HL-60/S4 treated with phorbol 12-myristate 13-acetate at 8.2 ng/mL for 4 days and 3 days (cell line): ENCODE data around the gene ATXN7L2.

Source experiments
- in situ Hi-C: fragments of 300-500 bp; cut with MboI; formaldehyde crosslinking; loops from 2 replicates; pipeline ENCODE4 v1.15.0; 2022; ENCODE audit warnings: low sequenced_read_pairs

ATXN7L2 gene

DNA sequence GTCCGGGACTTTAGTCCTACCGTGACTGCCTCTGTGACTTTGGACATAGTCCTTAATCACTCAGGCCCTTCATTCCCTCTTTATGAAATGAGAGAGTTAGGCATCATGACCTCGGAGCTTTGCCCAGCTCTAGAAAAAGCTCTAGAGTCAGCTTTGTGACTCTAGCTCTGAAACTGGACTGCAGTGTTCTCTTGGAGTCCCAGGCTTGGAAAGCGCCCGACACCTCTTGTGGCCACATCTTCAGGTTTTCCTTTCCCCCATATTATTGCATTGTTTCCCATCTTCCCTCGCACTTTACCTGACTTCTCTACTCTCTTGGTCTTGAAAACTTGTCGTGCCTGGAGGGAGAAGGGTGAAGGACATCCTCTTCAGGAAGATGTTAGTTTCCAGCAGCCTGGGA is 38.3 kb downstream of the ATXN7L2 start:
- in situ Hi-C loops = no loop called here

DNA sequence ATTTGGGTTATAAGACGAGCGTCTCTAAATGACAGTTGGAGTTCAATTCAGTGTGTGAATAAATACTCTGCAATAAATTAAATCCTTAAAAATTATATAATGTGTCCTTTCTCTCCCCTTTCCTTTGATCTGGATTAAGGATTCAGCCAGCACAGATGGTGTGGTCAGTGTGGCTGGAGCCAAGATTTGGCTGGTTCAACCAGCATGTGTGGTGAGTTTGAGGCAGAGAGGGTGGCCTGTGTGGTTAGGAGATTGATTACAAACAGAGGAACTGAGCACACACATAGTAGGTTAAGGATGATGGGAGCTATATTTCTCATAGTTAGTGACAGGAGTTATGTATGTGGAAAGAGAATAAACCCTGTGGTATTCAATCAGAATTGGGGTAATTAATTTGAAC is 40.0 kb downstream of the ATXN7L2 start:
- in situ Hi-C loops = no loop called here

- in situ Hi-C loops = loop anchor here (25.0 kb wide), 1 partner anchor 460 kb away; the partner anchor contains the start of gene AHCYL1
Observed at GRCh38 chr1:109527098-109527811, 43.5 kb downstream of the ATXN7L2 start.

DNA sequence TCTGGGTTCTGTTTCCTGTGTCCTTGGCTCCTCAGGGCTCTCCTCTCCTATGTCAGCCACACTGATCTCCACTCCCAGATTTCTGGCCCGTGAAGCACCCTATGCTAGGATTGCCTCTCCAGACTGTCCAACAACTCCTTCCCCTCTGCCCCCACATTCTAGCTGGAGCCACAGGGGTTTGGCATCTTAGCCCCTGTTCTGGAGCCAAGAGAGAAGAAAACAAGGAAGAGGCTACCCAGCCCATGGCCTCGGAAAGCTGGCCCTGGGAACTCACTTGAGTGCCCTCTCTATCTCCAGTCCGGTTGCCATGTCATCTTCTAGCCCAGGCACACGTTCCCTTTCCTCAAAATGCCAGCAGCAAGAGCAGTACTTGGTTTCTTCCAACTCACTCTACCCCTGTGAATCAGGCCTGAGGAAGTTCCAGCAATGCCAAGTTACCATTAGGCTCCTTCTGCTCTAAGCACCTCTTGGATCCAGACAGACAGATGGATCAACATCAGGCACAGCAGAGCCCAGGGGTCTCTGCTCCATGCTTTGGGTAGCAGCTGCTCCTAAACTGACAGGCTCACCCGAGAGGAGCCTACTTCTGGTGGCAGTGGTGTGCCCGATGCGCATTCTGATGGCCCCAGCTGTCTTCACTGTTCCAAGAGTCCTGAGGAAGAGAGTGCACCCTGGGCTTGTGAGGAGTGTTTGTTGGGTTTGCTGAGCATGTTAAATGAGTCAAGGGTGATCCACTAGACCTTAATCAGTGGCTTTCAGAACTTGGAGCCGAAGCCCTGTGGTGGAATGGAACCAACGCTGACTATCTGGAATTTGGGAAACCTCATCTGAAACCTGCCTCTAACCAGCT is 44.4 kb downstream of the ATXN7L2 start:
- in situ Hi-C loops = loop anchor here (25.0 kb wide), 1 partner anchor 459 kb away; the partner anchor contains the start of gene AHCYL1

GRCh38 chr1:109528712-109529111 is 45.0 kb downstream of the ATXN7L2 start:
- in situ Hi-C loops = loop anchor here (25.0 kb wide), 1 partner anchor 459 kb away; the partner anchor contains the start of gene AHCYL1

- in situ Hi-C loops = loop anchor here (10.0 to 25.0 kb wide), 2 partner anchors 265 to 457 kb away; partner anchors contain the start of gene AHCYL1
Observed at GRCh38 chr1:109529881-109530456, 46.3 kb downstream of the ATXN7L2 start.

- in situ Hi-C loops = loop anchor here (10.0 to 25.0 kb wide), 2 partner anchors 266 to 457 kb away; partner anchors contain the start of gene AHCYL1
Observed at GRCh38 chr1:109530457-109531087, 46.9 kb downstream of the ATXN7L2 start.

DNA sequence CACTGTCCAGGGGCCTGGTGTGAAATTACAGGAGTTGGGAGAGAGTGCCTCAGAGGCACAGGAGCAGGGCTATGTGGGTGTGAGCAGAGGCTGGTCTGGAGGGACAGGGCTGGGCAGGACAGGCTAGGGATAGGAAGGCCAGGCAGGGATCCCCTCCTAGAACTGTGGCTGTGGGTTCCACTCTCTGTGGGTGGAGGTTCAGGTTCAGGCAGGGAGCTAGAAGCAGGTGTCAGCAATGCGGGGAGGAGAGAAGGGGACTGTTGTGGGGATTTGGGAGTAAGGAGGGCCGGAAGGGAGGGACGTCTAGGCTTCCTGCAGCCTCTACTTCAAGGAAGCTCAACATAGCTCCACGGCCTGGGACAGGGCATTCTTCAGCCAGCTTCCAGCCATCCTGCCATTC is 47.7 kb downstream of the ATXN7L2 start:
- in situ Hi-C loops = loop anchor here (10.0 to 25.0 kb wide), 2 partner anchors 267 to 456 kb away; partner anchors contain the start of gene AHCYL1

- in situ Hi-C loops = loop anchor here (10.0 to 25.0 kb wide), 2 partner anchors 267 to 455 kb away; partner anchors contain the start of gene AHCYL1
Observed at GRCh38 chr1:109531826-109532364, 48.2 kb downstream of the ATXN7L2 start.

DNA sequence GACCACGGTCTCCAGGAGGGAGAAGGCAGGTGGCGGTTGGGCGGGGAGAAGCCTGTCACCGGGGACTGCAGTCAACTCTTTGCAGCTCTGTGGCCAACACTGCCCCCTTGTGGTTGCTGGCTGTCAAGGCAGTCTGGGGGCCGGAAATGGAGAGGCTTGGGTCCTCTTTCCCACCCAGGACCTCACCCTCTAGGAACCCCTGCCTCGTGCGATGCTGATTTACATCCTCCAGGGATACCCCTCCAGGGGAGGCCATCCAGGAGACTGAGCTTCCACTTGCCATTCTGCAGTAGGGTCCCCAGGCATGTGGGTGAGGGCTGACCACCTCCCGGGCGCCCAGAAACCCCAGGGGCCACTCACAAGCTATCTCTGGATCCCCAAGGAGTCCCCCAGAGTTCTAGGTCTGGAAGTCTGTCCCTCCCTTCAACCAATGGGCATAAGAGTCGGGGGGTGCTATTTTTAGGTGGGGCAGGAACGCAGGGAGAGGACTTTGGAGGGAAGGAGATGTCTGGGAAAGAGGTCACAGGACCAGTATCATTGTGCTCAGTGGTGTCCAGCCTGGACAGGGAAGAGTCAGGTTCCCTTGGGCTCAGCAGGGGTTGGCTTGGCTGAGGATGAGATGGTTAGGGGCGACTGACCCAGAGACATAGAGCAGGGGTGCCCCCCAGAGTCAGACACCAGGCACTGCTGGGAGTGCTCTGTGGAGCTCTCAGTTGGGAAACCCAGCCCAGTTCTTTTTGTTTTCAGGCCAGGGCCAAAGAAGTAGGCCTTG is 48.8 kb downstream of the ATXN7L2 start:
- in situ Hi-C loops = loop anchor here (10.0 to 25.0 kb wide), 2 partner anchors 268 to 455 kb away; partner anchors contain the start of gene AHCYL1

DNA sequence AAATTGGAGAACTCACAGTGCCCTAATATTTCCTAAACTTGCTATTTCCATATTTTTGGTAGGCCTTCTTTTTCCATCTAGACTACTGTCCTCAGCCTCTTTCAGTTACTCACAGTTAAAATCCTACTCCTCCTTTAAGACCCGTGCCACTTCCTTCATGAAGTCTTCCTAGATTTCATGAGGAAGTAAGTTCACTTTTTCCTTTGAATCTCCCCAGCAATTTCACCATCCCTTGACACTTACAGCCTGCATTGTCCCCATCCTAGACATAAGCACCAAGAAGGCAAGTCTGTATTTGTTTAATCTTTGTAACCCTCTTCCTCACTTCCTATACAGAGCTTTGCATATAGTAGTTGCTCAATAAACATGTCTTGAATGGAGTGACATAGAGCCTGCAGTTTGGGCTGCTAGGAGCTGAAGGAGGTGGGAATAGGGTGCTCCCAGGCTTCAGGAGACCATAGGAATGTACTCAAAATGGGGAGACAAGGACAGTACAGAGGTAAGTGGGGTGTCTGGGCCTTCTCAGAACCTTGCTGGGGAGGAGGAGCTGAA is 50.7 kb downstream of the ATXN7L2 start:
- in situ Hi-C loops = loop anchor here (10.0 to 25.0 kb wide), 2 partner anchors 270 to 453 kb away; partner anchors contain the start of gene AHCYL1

DNA sequence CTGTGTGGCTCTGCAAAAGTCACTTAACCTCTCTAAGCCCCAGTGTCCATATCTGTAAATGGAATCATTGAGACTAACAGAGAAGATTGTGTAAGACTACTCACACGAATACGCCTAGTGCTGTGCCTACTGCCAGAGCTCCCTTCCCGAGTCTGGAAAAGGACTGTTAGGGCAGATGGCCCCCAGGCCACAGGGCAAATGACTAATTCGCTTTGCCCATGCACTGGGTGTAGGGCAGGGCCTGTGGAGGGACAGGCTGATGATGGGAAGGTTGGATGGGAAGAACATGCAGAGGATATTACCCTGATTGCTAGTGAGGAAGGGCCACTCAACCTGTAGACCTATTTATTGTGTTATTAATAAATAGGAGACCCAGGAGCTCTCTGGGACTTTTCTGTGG is 51.8 kb downstream of the ATXN7L2 start:
- in situ Hi-C loops = loop anchor here (5.0 to 25.0 kb wide), 3 partner anchors 38 to 452 kb away; partner anchors contain the start of gene AHCYL1

GRCh38 chr1:109535971-109536491 is 52.3 kb downstream of the ATXN7L2 start:
- in situ Hi-C loops = loop anchor here (5.0 to 25.0 kb wide), 3 partner anchors 39 to 451 kb away; partner anchors contain the start of gene AHCYL1

DNA sequence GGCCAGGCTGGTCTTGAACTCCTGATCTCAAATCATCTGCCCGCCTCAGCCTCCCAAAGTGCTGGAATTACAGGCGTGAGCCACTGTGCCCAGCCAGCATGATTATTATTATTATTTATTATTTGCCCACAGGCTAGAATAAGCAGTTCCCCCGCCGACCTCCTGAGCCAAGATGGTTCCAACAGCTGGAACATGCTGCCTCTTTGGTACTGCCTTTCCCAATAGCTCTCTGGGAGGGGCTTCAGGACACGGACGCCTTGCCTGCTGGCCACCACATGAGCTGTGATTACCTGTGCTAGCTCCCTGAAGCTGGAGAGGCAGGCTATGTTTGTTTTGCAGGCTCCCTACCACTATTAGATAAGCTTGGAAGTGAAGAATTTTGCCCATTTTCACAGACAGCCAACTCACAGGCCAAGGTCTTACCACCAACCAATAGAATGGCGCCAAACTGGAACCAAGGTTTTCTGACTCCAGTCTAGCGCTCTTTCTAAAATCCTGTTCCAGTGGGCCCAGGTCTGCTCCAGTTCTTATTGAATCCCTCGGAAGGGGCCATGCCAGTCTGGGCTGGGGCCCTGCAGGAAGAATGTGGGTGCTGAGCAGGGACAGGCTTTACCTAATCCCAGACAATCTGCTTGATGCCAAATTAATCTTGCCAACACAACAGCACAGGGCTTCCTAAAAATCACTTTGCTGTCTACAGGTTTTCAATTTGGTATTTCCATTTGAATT is 53.9 kb downstream of the ATXN7L2 start:
- in situ Hi-C loops = loop anchor here (5.0 to 25.0 kb wide), 3 partner anchors 40 to 450 kb away; partner anchors contain the start of gene AHCYL1

- in situ Hi-C loops = loop anchor here (5.0 to 25.0 kb wide), 3 partner anchors 42 to 448 kb away; partner anchors contain the start of gene AHCYL1
Observed at GRCh38 chr1:109538827-109539555, 55.3 kb downstream of the ATXN7L2 start.

- in situ Hi-C loops = loop anchor here (5.0 to 25.0 kb wide), 4 partner anchors 42 to 448 kb away; partner anchors contain the start of gene AHCYL1
Observed at GRCh38 chr1:109539676-109540075, 56.0 kb downstream of the ATXN7L2 start, which contains the start of gene GPR61. Gene GPR61 (plus strand): TSS chr1:109539872. CDS start chr1:109543023, 3,151 bp downstream.

DNA sequence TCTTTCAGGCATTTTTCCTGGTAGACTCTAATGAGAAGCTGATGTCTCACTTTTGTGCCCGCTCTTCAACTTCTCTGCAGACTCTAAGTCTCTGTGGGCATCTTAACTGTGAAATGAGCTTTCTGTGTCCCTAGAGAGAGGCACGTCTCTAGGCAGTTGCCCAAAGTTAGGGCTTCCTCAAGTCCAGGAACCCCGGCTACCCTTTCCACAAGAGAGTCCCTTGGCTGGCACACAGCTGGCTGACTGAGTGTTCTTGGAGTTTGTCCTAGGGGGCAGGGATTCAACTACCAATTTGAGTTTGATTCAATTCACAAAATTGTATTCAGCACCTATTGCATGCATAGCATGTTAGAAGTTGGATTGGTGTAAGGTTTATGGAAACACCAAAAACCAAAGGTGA is 57.4 kb downstream of the ATXN7L2 start:
- in situ Hi-C loops = loop anchor here (10.0 to 25.0 kb wide), 2 partner anchors 94 to 446 kb away; partner anchors contain the start of gene AHCYL1
